Inflammatory macrophage (primary cell): ENCODE results near the gene CNOT9.

ENCODE experiments used
- DNase-seq, 2 donors: peaks; one replicate each; pipeline ENCODE4 v3.0.0-alpha.2; 2020 to 2022

The CNOT9 gene

DNA sequence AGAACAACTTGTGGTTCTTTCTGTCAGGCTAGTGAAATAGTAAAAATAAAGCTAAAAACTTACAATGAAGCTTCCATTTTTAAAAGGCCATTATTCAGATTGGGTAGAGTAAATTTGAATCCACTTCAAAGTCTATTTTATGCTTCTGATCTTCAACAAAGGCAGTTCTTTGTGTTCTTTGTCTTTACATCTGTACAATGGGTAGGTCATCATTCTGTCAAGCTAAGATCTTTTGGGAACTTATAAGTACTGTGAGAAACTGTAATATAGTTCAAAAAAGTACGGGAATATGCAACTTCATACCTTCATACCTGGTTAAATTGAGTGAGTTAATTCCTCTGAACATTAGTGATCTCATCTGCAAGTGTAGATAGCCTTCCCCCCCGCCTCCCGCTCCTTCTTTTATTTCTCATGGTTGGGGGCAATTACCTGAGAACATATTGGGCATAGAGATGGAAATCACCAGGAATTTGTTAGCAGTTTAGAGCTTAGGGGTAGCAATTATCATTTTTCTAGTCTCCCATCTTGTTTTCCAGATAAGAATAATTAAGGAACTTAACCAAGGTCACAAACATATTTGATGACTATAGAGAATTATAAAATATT, 9.7 kb downstream of the CNOT9 start:
- DNase-seq = no peak

- DNase-seq = no peak
Observed at GRCh38 chr2:218582076-218582475, 13.4 kb downstream of the CNOT9 start.

- no peak for DNase-seq
Observed at GRCh38 chr2:218583983-218584850, 15.6 kb downstream of the CNOT9 start.

GRCh38 chr2:218585541-218585940, 16.9 kb downstream of the CNOT9 start:
- DNase-seq = no peak

- DNase-seq = no peak
Observed at GRCh38 chr2:218605432-218605831, 36.8 kb downstream of the CNOT9 start.

DNA sequence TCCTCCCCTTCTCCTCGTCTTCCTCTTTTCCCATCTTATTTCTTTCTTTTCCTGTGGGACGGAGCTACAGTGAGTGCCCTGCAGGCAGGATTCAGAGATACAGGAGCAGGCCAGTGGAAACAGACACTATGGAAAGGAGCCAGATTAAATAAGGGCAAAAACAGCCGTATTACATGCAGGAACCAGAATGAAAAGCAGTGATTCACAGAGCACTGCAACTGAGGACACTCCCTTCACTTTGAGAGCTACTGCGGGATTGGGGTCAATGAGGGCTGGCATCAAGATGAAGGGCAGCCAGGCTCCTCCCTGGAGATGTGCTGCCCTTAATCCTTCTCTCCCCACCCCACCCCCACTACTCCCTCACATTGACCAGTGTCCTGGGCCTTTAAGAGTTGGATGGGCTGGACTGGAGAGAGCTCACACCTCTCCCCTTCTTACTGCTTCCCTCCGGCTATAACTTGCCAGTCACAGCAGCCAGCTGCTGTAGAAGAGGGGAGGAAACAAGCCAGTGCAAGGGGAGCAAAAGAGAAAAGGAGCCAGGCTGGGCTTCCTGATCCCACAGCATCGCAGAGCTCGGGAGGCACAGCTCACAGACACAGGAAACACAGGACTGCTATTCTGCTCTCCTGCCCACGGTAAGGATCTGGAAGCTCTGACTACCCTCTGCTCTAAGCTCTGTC, 38.9 kb downstream of the CNOT9 start, which contains the start of gene PLCD4:
Gene PLCD4, plus strand, starts transcription at position 464 of the 680 bp plus-strand sequence. CDS start 7,841 bp downstream, outside the sequence.
- DNase-seq = no peak

DNA sequence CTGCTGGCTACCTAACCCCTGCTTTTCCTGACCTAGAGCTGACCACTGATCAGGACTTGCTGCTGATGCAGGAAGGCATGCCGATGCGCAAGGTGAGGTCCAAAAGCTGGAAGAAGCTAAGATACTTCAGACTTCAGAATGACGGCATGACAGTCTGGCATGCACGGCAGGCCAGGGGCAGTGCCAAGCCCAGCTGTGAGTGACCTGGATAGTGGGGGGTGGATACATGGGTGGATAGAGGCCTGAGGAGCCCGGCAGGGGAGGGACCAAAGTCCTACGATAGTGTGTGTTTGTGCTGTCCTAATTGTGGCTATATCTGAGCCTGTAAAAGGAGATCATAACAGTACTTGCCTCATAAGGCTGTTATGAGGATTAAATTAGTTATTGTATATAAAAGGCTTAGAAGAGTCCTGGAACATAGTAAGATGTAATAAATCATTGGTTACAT, 47.3 kb downstream of the CNOT9 start:
- no peak for DNase-seq

- DNase-seq = no peak
Observed at GRCh38 chr2:218618102-218618860, 49.6 kb downstream of the CNOT9 start.

DNA sequence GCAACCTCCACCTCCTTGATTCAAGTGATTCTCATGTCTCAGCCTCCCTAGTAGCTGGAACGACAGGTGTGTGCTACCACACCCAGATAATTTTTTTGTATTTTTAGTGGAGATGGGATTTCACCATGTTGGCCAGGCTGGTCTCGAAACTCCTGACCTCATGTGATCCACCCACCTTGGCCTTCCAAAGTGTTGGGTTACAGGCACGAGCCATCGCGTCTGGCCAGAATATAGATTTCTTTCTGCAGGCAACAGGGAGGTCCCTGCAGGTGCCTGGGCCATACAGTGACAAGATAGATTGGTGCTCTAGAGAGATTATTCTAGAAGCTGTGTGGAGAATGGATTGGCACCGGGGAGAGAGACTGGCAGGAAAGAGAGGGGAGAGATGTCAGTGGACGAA, 52.4 kb downstream of the CNOT9 start:
- no peak for DNase-seq

DNA sequence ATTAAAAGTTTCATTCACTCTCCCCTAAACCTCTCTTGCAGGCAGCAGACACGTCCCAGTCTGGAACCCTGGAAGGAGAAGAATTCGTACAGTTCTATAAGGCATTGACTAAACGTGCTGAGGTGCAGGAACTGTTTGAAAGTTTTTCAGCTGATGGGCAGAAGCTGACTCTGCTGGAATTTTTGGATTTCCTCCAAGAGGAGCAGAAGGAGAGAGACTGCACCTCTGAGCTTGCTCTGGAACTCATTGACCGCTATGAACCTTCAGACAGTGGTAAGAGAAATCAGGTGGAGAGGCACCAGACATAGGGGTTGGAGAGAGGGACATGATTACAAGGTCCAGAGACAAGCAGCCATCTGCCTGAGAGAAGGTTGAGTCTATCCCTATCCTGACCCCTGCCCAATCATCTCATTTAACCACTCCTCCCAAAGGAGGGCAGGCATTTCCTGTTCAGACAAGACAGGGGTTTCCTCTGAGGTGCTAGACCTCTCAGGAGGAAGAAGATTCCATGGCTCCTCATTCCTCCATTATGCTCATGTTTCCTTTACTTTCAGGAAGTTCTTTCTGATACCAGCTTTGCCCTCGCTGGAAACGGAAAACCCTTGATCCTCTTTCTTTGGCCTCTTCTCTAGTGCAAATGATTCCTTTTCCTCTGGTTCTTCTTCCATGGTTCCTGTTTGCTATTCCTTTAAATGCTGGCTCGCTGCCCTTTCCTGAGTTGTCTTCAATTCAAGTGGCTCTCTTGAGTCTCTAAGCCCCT, 54.1 kb downstream of the CNOT9 start:
- DNase-seq = peak; percentile 7 to 16

DNA sequence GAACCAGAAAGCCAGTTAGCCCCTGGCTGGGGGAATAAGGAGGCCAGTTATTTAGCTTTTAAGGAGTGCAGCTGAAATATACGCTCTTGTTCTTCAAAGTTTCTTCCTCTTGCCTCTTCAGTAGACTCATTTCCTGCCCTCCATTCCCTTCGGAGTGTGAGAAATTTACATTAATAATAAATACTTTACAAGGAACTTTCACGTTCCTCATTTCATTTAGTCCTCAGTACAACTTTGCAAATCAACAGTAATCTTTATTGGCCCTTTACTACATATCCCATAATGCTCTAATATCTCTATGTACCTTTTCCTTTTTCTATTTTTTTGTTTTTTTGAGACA, 54.7 kb downstream of the CNOT9 start:
- peak in 1 of 2 donors; percentile 26 for DNase-seq

DNA sequence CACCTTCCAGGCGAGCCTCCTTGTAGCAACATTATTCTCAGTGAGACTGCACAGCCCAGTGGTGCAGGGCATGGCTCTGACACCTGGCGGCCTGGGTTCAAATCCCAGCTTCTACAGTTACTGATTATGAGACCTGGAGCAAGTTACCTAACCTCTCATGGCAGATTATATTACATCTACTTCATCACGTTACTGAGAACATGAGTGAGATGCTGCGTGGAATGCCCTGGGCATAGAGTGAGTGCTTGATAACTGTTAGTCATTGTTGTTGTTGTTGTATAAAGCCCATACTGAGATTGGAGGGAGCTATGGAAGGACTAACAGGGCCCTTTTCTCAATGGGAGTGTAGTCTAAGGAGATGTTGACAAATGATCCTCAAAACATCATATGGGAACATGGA, 57.7 kb downstream of the CNOT9 start:
- DNase-seq = no peak

DNA sequence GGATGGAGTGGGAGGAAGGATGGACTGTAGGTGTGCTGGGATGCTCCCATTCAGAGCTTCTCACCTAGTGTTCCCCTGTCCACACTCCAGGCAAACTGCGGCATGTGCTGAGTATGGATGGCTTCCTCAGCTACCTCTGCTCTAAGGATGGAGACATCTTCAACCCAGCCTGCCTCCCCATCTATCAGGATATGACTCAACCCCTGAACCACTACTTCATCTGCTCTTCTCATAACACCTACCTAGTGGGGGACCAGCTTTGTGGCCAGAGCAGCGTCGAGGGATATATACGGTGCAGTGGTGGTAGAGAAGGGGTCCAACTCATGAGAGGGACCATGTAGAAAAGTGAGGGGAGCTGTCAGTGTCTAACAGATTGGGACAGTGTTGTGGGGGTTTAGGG, 59.3 kb downstream of the CNOT9 start:
- DNase-seq = no peak

GRCh38 chr2:218631837-218632236, 63.2 kb downstream of the CNOT9 start:
- no peak for DNase-seq

GRCh38 chr2:218635719-218636118, 67.1 kb downstream of the CNOT9 start:
- DNase-seq = no peak

GRCh38 chr2:218638372-218638771, 69.7 kb downstream of the CNOT9 start:
- DNase-seq = no peak

GRCh38 chr2:218642121-218642656, 73.5 kb downstream of the CNOT9 start:
- DNase-seq = no peak

DNA sequence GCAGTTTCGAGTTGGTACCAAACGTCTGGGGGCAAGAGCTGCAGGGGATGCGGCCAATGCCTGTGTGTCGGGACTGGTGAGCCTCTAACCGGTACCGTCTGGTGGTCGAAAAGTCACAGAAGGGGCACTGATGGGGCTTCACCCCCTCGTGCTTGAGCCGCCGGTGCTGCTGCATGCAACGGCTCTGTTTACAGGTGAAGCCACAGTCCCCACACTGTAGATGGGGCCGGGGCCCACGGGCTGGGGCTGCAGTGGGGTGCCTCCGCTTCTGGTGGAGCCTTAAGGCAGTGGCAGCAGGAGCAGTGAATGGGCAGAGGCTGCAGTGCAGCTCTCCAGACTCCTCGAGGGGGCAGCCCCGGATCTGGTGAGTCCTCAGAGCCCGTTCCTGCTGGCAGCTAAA, 74.1 kb downstream of the CNOT9 start:
- DNase-seq = no peak

- no peak for DNase-seq
Observed at GRCh38 chr2:218643751-218644310, 75.2 kb downstream of the CNOT9 start.

GRCh38 chr2:218644721-218645120, 76.1 kb downstream of the CNOT9 start:
- DNase-seq = no peak

GRCh38 chr2:218645126-218645525, 76.5 kb downstream of the CNOT9 start:
- no peak for DNase-seq
